ENCODE data around the gene OR6B3. TPM values are rescaled to one million over a fixed set of nuclear protein-coding genes. Genes with fewer than 3 reads are reported as not detected.
A peak's percentile ranks its signal among the peaks of the same experiment; 100 is the strongest.

OR6B3 gene
- total RNA-seq = 1 to 10 TPM in 1 of 3 donors, not detected in 2; 1.0 TPM

DNA sequence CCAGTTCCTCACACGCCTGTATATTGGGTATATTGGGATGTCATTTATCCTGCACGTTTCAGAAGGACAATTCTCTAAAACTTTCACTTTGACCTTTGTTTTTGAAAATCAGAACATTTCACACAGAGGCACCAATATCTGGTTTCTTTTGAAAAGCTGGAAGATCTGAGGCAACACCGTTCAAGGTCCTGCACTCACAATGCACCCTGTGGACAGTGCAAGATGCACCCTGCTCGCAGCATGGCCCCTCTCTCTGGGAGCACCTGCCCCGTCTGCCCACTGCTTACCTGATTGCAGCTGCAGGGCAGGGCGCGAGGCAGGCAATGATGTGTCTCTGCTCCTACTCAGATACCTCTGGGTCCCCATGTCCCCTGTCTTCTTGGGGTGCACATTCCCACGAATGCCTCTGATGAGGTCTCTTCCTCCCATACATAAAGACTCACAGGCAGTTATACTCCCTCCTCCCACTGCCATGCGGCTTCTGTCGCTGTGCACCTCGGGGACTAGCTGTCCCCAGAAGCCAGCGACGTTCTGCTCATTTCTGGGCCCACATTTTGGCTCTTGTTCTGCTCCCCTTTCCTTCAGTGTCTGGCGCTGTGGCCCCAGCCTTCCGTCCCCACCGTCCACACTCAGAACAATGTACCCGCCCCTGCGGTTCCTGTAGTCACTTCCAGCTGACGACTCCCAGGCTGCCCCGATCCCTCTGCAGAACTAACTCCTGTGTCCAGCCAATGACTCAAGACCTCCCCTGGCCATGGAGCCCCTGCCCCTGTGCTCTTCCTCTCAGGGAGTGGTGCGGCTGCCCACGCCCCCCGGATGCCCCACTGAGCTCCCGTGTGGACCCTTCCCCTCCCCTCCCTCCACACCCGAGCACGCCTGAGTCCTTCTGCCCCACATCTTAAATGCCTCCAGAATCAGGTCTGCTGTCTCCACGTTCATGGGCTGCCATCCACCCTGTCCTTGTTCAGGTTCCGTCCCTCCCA, at the start of gene OR6B3:
Gene OR6B3, minus strand, starts transcription at position 349 of the 983 bp plus-strand sequence.
- intact Hi-C loops (cut with DNase I; ENCODE audit: low total_unique reads) = loop anchor here (10.0 kb wide), 1 partner anchor 91 kb away; the partner anchor contains the start of gene OTOS
- TF ChIP-seq, protein P1, sequence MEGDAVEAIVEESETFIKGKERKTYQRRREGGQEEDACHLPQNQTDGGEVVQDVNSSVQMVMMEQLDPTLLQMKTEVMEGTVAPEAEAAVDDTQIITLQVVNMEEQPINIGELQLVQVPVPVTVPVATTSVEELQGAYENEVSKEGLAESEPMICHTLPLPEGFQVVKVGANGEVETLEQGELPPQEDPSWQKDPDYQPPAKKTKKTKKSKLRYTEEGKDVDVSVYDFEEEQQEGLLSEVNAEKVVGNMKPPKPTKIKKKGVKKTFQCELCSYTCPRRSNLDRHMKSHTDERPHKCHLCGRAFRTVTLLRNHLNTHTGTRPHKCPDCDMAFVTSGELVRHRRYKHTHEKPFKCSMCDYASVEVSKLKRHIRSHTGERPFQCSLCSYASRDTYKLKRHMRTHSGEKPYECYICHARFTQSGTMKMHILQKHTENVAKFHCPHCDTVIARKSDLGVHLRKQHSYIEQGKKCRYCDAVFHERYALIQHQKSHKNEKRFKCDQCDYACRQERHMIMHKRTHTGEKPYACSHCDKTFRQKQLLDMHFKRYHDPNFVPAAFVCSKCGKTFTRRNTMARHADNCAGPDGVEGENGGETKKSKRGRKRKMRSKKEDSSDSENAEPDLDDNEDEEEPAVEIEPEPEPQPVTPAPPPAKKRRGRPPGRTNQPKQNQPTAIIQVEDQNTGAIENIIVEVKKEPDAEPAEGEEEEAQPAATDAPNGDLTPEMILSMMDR (IDR thresholded peaks at IDR 0.05) = no peak
- Histone ChIP-seq H3K27me3 (peaks cover 4 to 41% of the 10 kb centered on the region in 2 donors), H3K9me3 (no peaks in the 10 kb centered on the region), H3K4me1 (no peaks in the 10 kb centered on the region), H3K27ac (no peak within 1 kb of the TSS), H3K36me3 (no peaks in the 10 kb centered on the region), H3K4me3 (no peak within 1 kb of the TSS)
- DNase-seq (ENCODE audit: low spot score in 2 of 2) = no peak

DNA sequence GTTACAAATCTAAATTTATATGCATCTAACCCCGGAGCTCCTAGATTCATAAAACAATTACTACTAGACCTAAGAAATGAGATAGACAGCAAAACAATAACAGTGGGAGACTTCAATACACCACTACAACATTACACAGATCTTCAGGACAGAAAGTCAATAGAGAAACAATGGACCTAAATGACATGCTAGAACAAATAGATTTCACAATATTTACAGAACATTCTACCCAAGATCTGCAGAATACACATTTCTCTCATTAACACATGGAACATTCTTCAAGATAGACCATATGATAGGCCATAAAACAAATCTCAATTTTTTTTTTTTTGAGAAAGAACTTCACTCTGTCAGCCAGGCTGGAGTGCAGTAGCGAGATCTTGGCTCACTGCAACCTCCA, 45.0 kb upstream of the OR6B3 start:
- H3K4me1 ChIP-seq = no peaks in the 10 kb centered on the region
- H3K36me3 ChIP-seq = no peaks in the 10 kb centered on the region
- TF ChIP-seq POLR2A (IDR thresholded peaks at IDR 0.05) (no peak), POLR2AphosphoS5 (IDR thresholded peaks at IDR 0.05) (no peak)
- TF ChIP-seq, protein P1 (IDR thresholded peaks at IDR 0.05) = no peak
- peaks cover 0 to 32% of the 10 kb centered on the region in 2 donors for H3K27me3 ChIP-seq
- no peak overlapping the region for H3K27ac ChIP-seq
- DNase-seq (ENCODE audit: low spot score in 2 of 2) = no peak
- no peaks in the 10 kb centered on the region for H3K9me3 ChIP-seq
- intact Hi-C loops (cut with DNase I; ENCODE audit: low total_unique reads) = no loop called here
- H3K4me3 ChIP-seq = no peak overlapping the region

DNA sequence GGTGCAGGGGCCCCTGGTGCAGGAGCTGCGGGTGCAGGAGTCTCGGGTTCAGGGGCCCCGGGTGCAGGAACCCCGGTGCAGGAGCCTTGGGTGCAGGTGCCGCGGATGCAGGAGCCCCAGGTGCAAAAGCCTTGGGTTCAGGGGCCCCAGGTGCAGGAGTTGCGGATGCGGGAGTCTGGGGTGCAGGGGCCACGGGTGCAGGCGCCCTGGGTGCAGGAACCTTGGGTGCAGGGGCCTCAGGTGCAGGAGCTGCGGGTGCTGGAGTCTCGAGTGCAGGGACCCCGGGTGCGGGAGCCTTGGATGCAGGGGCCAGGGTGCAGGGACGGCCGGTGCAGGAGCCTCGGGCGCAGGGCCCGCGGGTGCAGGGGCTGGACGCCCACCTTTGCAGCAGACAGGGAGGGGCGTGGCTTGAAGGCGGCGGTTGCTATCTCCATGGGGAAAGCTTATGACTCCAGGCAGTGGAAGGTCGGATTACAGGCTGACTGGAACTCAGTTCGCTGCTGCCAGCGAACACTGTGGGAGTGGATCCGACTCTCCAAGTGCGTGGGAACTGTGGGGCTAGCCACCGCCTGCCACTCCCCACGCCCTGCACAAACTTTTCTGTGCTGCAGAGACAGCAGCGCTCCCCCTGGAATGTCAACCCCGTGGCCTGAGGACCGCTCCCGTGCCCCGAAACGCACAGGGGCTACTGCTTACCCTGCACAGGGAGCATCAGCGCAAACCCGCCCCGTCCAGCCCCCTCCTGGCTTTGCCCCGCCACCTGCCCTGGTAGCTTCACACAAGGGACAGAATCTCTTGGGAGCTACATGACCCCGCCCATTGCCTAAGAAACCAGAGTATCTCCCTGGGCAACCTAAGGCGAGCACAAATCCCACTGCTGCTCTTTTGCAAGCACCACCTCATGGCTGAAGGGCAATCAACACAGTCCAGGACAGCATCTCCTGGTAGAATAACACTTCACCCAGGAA, 42.5 kb upstream of the OR6B3 start:
- H3K27me3 ChIP-seq = peaks cover 0 to 32% of the 10 kb centered on the region in 2 donors
- H3K9me3 ChIP-seq = peaks cover 0 to 7% of the 10 kb centered on the region in 2 donors
- no peak for TF ChIP-seq POLR2A (IDR thresholded peaks at IDR 0.05)
- no peak for TF ChIP-seq POLR2AphosphoS5 (IDR thresholded peaks at IDR 0.05)
- TF ChIP-seq, protein P1 (IDR thresholded peaks at IDR 0.05) = no peak
- DNase-seq (ENCODE audit: low spot score in 2 of 2) = no peak
- intact Hi-C loops (cut with DNase I; ENCODE audit: low total_unique reads) = no loop called here
- peak overlapping the region in 1 of 2 donors; percentile 12 for H3K27ac ChIP-seq
- peak overlapping the region in 2 of 3 donors; percentile 11 to 46 for H3K4me3 ChIP-seq
- no peaks in the 10 kb centered on the region for H3K36me3 ChIP-seq
- H3K4me1 ChIP-seq = no peaks in the 10 kb centered on the region

DNA sequence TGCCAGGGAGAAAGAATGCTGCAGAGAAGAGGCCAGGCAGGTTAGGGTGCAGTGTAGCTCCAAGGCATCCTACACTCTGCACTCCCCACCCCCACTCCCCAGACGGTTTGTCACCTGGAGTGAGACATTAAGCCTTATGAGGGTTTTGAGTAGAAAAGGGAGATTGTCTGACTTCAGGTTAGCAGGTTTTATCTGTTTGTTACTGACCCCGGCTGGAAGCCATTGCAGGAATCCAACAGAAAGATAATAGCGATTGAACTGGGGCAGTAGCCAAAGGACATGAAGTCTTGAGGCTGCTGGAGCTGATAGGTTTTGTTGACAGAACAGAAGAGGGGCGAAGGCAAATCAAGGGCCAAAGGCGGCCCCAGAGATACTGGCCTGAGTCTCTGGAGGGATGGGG, 36.0 kb upstream of the OR6B3 start:
- no peaks in the 10 kb centered on the region for H3K36me3 ChIP-seq
- H3K9me3 ChIP-seq = peaks cover 10 to 14% of the 10 kb centered on the region in 2 donors
- H3K27me3 ChIP-seq = peaks cover 0 to 10% of the 10 kb centered on the region in 2 donors
- intact Hi-C loops (cut with DNase I; ENCODE audit: low total_unique reads) = no loop called here
- TF ChIP-seq POLR2A (IDR thresholded peaks at IDR 0.05) = no peak
- TF ChIP-seq, protein P1 (IDR thresholded peaks at IDR 0.05) = no peak
- TF ChIP-seq POLR2AphosphoS5 (IDR thresholded peaks at IDR 0.05) = no peak
- H3K4me1 ChIP-seq = no peaks in the 10 kb centered on the region
- no peak overlapping the region for H3K27ac ChIP-seq
- H3K4me3 ChIP-seq = no peak overlapping the region
- no peak for DNase-seq (ENCODE audit: low spot score in 2 of 2)

Measured in breast epithelium (tissue), 4 donors.